Stomach (tissue), 4 donors: ENCODE data around the gene MMD.

Experiments
- POLR2A ChIP-seq, 4 donors: fragments of 450-650 bp; IDR thresholded peaks; one replicate each; pipeline ENCODE4 v1.6.1; 2016; ENCODE audit warnings: antibody characterized with exemption in 4 of 4, control low read depth in 2 of 4, mild to moderate bottlenecking in 1 of 4, moderate library complexity in 1 of 4
- POLR2AphosphoS5 ChIP-seq, 3 donors: sonication (generic); formaldehyde crosslinking; IDR thresholded peaks; one replicate each; pipeline ENCODE4 v1.6.1; 2016; ENCODE audit warnings: antibody characterized with exemption in 3 of 3
- TF ChIP-seq, protein P1 (sequence below), 7 experiments: fragments of 450-650 bp in 4 of 7; fragments of 200-600 bp in 3 of 7; sonication (generic) in 3 of 7; IDR thresholded peaks; one replicate each; pipeline ENCODE4 v1.5.1; 2016 to 2019; ENCODE audit warnings: antibody characterized with exemption in 7 of 7, control low read depth in 2 of 7, mild to moderate bottlenecking in 1 of 7

DNA sequence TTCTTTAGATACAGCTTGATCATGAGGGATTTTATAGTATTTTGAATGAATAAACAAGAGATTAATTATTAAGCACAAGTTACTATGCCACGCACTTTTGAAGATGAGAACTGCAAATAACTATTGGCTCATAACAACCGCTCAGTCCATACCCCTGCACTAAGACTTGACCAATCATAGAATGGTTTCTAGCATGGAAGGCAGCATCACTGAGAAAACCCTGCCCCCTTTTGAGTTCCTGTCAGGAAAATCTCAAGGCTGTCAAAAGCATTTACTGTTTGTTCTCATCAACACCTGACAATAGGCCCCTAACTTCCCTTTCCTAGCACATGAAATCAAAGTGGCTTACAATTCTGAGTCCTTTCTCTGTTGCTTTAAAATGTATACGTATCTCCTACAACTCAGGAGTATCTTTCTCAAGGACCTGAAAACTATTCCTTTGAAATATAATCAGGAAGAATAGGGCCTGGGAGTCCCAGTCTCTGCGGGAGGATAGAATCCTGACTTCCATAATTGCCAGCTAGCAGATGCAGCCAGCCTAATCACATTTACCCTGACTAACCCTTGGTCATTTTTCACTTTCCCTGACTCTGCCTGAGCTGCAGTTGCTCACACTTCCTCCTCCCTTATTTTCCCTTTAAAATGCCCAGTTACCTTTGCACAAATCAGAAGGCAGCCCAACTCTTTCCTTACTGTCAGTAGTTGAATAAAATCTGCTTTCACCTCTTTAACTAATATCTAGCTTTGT, 9.1 kb upstream of the MMD start:
- TF ChIP-seq, protein P1, sequence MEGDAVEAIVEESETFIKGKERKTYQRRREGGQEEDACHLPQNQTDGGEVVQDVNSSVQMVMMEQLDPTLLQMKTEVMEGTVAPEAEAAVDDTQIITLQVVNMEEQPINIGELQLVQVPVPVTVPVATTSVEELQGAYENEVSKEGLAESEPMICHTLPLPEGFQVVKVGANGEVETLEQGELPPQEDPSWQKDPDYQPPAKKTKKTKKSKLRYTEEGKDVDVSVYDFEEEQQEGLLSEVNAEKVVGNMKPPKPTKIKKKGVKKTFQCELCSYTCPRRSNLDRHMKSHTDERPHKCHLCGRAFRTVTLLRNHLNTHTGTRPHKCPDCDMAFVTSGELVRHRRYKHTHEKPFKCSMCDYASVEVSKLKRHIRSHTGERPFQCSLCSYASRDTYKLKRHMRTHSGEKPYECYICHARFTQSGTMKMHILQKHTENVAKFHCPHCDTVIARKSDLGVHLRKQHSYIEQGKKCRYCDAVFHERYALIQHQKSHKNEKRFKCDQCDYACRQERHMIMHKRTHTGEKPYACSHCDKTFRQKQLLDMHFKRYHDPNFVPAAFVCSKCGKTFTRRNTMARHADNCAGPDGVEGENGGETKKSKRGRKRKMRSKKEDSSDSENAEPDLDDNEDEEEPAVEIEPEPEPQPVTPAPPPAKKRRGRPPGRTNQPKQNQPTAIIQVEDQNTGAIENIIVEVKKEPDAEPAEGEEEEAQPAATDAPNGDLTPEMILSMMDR (IDR thresholded peaks at IDR 0.05): no peak
- TF ChIP-seq POLR2A (IDR thresholded peaks at IDR 0.05): no peak
- TF ChIP-seq POLR2AphosphoS5 (IDR thresholded peaks at IDR 0.05): no peak
